ENCODE results near the gene BICD2. TPM values are rescaled to one million over a fixed set of nuclear protein-coding genes. Genes with fewer than 3 reads are reported as not detected.

Gene BICD2
- total and polyA plus RNA-seq, 2 of the 8 experiments (the other 6 are each of a cell fraction or from before 2014, with no cell fraction given) = 6.6 to 22.8 TPM

DNA sequence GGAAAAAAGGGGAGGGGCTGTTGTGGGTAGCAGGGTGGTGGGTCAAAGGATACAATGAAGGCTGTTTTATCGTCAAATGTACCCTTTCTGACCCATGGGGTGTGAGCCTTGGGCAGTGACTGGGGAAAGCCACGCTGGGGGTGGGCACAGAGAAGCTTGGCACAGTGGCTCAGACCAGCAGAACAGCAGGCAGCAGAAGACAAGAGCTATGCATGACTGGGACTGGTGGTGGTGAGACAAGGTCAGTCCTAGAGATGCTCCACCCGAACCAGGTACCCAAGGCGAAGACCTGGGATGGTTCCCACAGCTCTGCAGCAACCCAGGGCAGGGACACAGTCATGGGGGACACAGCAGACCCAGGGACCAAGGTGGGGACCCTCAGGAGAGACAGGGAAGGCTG lies 38.3 kb downstream of the BICD2 start:
- peak overlapping the region; percentile 57; the same call in 1 of the 2 replicates for H4K8ac ChIP-seq (ENCODE audit: extremely low read depth, insufficient read depth, low read length)
- H4K91ac ChIP-seq (replicated peaks; ENCODE audit: insufficient read length, low read length) = no peak overlapping the region
- peaks cover 0 to 11% of the 10 kb centered on the region in 2 experiments; a peak in 2 of 4 replicates for H3K79me2 ChIP-seq (ENCODE audit: control insufficient read depth in 1 of 2, insufficient read depth in 2 of 2, low read length in 2 of 2)
- H3K9me3 ChIP-seq (ENCODE audit: insufficient read depth in 2 of 2, low read depth in 1 of 2, low read length in 1 of 2) = no peaks in the 10 kb centered on the region
- no peak overlapping the region for H2BK15ac ChIP-seq (ENCODE audit: low read length)
- no peak overlapping the region for H4K5ac ChIP-seq (ENCODE audit: insufficient read length, low read depth, low read length)
- H2AK5ac ChIP-seq (ENCODE audit: low read depth, low read length) = no peak overlapping the region
- no peak overlapping the region; the same call in 1 of the 2 replicates for H2BK5ac ChIP-seq (ENCODE audit: low read depth, low read length)
- H2AFZ ChIP-seq (ENCODE audit: low read length) = no peak overlapping the region
- H3K27me3 ChIP-seq (replicated peaks in 1 of 4; ENCODE audit: control insufficient read depth in 3 of 4, extremely low read depth in 1 of 4, insufficient read depth in 3 of 4, low read length in 3 of 4) = no peaks in the 10 kb centered on the region
- ChIA-PET CTCF (ENCODE audit: partially characterized antibody) (interaction anchor here (0.8 to 11.5 kb wide), 4 partner anchors 10 to 64 kb away, joined by 3 to 142 read pairs (median 50); no protein-coding TSS in a partner anchor), POLR2A (ENCODE audit: partially characterized antibody) (no interaction called here)
- H3K9ac ChIP-seq (replicated peaks in 1 of 4; ENCODE audit: extremely low read depth in 1 of 4, low read depth in 3 of 4, low read length in 3 of 4) = no peak overlapping the region
- no peak overlapping the region for H3K4ac ChIP-seq (replicated peaks; ENCODE audit: insufficient read length, low read depth, low read length)
- peaks cover 20 to 28% of the 10 kb centered on the region in 2 experiments for H4K20me1 ChIP-seq (replicated peaks in 1 of 2; ENCODE audit: control insufficient read depth in 1 of 2, insufficient read depth in 2 of 2, low read length in 2 of 2)
- FAIRE-seq (no peak), DNase-seq (ENCODE audit: low read depth in 1 of 2, low spot score in 2 of 2) (peak in 1 of 2 experiments; percentile 34)
- peaks cover 12% of the 10 kb centered on the region for H3K79me1 ChIP-seq (ENCODE audit: low read depth, low read length)
- no peak overlapping the region for H3K4me2 ChIP-seq (ENCODE audit: insufficient read depth in 1 of 2, low read depth in 2 of 2, low read length in 2 of 2)
- H3K14ac ChIP-seq (ENCODE audit: insufficient read length) = no peak overlapping the region
- no peak overlapping the region for H3K56ac ChIP-seq (replicated peaks; ENCODE audit: insufficient read length, low read depth, low read length)
- no peak overlapping the region for H2BK20ac ChIP-seq (ENCODE audit: low read length)
- H3K23ac ChIP-seq (ENCODE audit: insufficient read length) = no peak overlapping the region
- TF ChIP-seq RXRA (IDR thresholded peaks at IDR 0.05; ENCODE audit: insufficient read depth, low read depth, low read length) (no peak), CBX8 (IDR thresholded peaks at IDR 0.05; ENCODE audit: borderline replicate concordance, low read depth, low read length) (no peak), TEAD4 (IDR thresholded peaks at IDR 0.05; ENCODE audit: low read depth, low read length) (no peak)
- TF ChIP-seq, protein P1, sequence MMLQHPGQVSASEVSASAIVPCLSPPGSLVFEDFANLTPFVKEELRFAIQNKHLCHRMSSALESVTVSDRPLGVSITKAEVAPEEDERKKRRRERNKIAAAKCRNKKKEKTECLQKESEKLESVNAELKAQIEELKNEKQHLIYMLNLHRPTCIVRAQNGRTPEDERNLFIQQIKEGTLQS (IDR thresholded peaks at IDR 0.05; ENCODE audit: insufficient read depth, low read depth, low read length) = no peak
- peaks cover 0 to 1% (median 0%) of the 10 kb centered on the region in 4 experiments; a peak in 1 of 7 replicates for H3K4me1 ChIP-seq (replicated peaks in 1 of 4; ENCODE audit: control insufficient read depth in 3 of 4, insufficient read depth in 4 of 4, low read length in 3 of 4)
- no peak overlapping the region for H3K27ac ChIP-seq (ENCODE audit: low read depth, low read length)
- no peaks in the 10 kb centered on the region for H3K23me2 ChIP-seq (ENCODE audit: low read depth, low read length)
- WGBS, 2 experiments (ENCODE audit: extremely low coverage in 1 of 2, insufficient coverage in 1 of 2, insufficient read length in 1 of 2, insufficient replicate concordance in 2 of 2, low coverage in 1 of 2, low lambda C conversion rate in 2 of 2, missing lambda C conversion rate in 1 of 2) = 98% methylated on average over 4 of the region's 4 CpGs; no CpG with 5 or more reads in 1 of the 2 experiments
- H2BK12ac ChIP-seq (ENCODE audit: low read depth, low read length) = no peak overlapping the region
- no peak overlapping the region for H2BK120ac ChIP-seq (replicated peaks; ENCODE audit: low read depth, low read length)
- H3K18ac ChIP-seq (ENCODE audit: extremely low read depth, low read length) = no peak overlapping the region
- H3K36me3 ChIP-seq (ENCODE audit: control insufficient read depth in 2 of 4, insufficient read depth in 4 of 4, low read length in 3 of 4) = peaks cover 0 to 9% (median 5%) of the 10 kb centered on the region in 4 experiments; a peak in 4 of 8 replicates
- no peak overlapping the region for H3K4me3 ChIP-seq (ENCODE audit: extremely low read depth in 1 of 4, insufficient read depth in 2 of 4, low read depth in 3 of 4, low read length in 4 of 4)

Measured in H1 (cell line).